ENCODE results near the gene PLEKHH1. TPM values are rescaled to one million over a fixed set of nuclear protein-coding genes. Genes with fewer than 3 reads are reported as not detected.

PLEKHH1 gene
- total RNA-seq, 2 donors from 2014 or later = 32.7 to 54.7 TPM

DNA sequence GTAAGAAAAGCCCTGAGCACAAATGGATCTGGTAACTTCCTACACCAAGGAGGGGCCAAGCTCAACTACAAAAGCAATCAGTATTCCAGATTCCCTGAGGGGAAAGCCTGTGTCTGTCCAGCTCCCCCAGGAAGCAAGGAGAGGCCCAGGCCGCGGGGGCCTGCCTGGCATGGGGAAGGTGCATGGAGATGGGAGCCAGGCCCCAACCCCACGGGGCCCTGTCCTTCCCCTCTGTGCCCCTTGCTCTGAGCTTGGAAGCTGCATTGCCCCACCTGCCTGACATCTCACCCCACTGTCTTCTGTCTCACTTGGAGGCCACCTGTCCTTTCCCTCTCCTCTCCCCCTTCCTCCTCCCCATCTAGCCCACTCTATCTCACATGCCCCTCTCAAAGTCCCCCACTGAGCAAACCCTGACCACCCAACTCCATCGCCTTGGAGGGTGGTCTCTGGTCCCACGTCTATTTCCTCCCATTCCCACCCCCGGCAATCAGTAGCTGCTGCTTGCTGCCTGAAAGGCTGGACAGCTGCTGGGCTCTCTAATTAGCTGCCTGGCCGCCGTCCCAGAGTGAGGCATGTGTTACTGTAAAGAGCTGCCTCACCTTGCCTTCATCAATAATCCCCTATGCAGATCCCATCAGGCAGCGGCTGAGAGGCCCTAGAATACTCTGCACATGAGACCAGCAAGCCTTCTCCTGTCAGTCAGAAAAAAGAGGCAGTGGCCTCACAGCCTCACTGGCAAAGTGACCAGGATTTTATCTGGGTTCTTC lies 41.2 kb upstream of the PLEKHH1 start:
- Histone ChIP-seq H3K36me3 (replicated peaks in 1 of 2; ENCODE audit: insufficient read depth in 1 of 2, low read depth in 2 of 2) (no peaks in the 10 kb centered on the region), H3K9me3 (peaks cover 0 to 5% (median 0%) of the 10 kb centered on the region in 3 donors), H3K4me3 (no peak overlapping the region), H3K27me3 (no peaks in the 10 kb centered on the region), H3K27ac (peak overlapping the region; percentile 59 to 65 (median 62)), H3K4me1 (peaks cover 32% of the 10 kb centered on the region)
- 29 to 35% methylated on average over 7 to 9 of the region's 9 CpGs for WGBS, 2 donors
- intact Hi-C loops (cut with DNase I) = no loop called here
- DNase-seq = peak; percentile 64 to 87 (median 74)
- TF ChIP-seq, protein P1, sequence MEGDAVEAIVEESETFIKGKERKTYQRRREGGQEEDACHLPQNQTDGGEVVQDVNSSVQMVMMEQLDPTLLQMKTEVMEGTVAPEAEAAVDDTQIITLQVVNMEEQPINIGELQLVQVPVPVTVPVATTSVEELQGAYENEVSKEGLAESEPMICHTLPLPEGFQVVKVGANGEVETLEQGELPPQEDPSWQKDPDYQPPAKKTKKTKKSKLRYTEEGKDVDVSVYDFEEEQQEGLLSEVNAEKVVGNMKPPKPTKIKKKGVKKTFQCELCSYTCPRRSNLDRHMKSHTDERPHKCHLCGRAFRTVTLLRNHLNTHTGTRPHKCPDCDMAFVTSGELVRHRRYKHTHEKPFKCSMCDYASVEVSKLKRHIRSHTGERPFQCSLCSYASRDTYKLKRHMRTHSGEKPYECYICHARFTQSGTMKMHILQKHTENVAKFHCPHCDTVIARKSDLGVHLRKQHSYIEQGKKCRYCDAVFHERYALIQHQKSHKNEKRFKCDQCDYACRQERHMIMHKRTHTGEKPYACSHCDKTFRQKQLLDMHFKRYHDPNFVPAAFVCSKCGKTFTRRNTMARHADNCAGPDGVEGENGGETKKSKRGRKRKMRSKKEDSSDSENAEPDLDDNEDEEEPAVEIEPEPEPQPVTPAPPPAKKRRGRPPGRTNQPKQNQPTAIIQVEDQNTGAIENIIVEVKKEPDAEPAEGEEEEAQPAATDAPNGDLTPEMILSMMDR (IDR thresholded peaks at IDR 0.05) = no peak
- TF ChIP-seq POLR2A (IDR thresholded peaks at IDR 0.05) = no peak
- ATAC-seq = peak; percentile 69

DNA sequence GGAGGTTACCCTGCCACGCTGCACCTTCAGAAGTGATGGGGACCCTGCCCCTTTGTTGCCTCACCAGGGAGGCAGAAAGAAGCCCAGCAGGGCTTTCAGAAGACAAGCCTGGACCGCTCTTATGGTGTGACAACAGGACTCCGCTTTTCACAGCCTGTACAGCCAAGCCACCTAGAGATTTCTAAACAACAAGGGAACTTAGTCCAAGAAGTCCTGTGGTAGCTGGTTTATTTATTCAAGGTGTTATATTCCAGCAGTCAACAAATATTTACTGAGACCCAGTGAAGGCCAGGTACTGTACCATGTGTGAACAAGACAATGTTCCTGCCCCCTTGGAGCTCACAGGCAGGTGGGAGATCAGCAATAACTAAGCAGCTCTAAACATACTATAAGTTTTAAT lies 40.6 kb upstream of the PLEKHH1 start:
- WGBS, 2 donors = 38 to 54% methylated on average over 3 of the region's 3 CpGs
- peaks cover 32% of the 10 kb centered on the region for H3K4me1 ChIP-seq
- peak in 3 of 4 donors; percentile 30 to 39 (median 39) for DNase-seq
- TF ChIP-seq, protein P1 (IDR thresholded peaks at IDR 0.05) = no peak
- TF ChIP-seq POLR2A (IDR thresholded peaks at IDR 0.05) = no peak
- H3K9me3 ChIP-seq = peaks cover 0 to 5% (median 0%) of the 10 kb centered on the region in 3 donors
- intact Hi-C loops (cut with DNase I) = no loop called here
- H3K36me3 ChIP-seq (replicated peaks in 1 of 2; ENCODE audit: insufficient read depth in 1 of 2, low read depth in 2 of 2) = no peaks in the 10 kb centered on the region
- ATAC-seq = peak; percentile 57
- peak overlapping the region; percentile 59 to 65 (median 62) for H3K27ac ChIP-seq
- no peaks in the 10 kb centered on the region for H3K27me3 ChIP-seq
- H3K4me3 ChIP-seq = no peak overlapping the region

- Histone ChIP-seq H3K36me3 (replicated peaks in 1 of 2; ENCODE audit: insufficient read depth in 1 of 2, low read depth in 2 of 2) (no peaks in the 10 kb centered on the region), H3K4me3 (no peak overlapping the region), H3K27me3 (no peaks in the 10 kb centered on the region), H3K9me3 (peaks cover 0 to 5% (median 0%) of the 10 kb centered on the region in 3 donors), H3K27ac (peak overlapping the region in 3 of 4 donors; percentile 61 to 65 (median 63)), H3K4me1 (peaks cover 32% of the 10 kb centered on the region)
- TF ChIP-seq, protein P1 (IDR thresholded peaks at IDR 0.05) = no peak
- no peak for TF ChIP-seq POLR2A (IDR thresholded peaks at IDR 0.05)
- intact Hi-C loops (cut with DNase I) = no loop called here
- DNase-seq (no peak), ATAC-seq (no peak)
- WGBS, 2 donors = 94% methylated on average over 8 of the region's 8 CpGs
Measured at GRCh38 chr14:67493092-67493717, 39.9 kb upstream of the PLEKHH1 start.

GRCh38 chr14:67495827-67496226 lies 37.3 kb upstream of the PLEKHH1 start:
- no peak overlapping the region for H3K27ac ChIP-seq
- no peak for DNase-seq
- no peak for ATAC-seq
- intact Hi-C loops (cut with DNase I) = no loop called here
- 62 to 67% methylated on average over 1 of the region's 1 CpG for WGBS, 2 donors
- H3K36me3 ChIP-seq (replicated peaks in 1 of 2; ENCODE audit: insufficient read depth in 1 of 2, low read depth in 2 of 2) = no peaks in the 10 kb centered on the region
- no peaks in the 10 kb centered on the region for H3K27me3 ChIP-seq
- no peak overlapping the region for H3K4me3 ChIP-seq
- peaks cover 0 to 5% (median 0%) of the 10 kb centered on the region in 3 donors for H3K9me3 ChIP-seq
- peaks cover 32% of the 10 kb centered on the region for H3K4me1 ChIP-seq
- TF ChIP-seq, protein P1 (IDR thresholded peaks at IDR 0.05) = no peak
- TF ChIP-seq POLR2A (IDR thresholded peaks at IDR 0.05) = no peak
